Measurements from ENCODE around the gene YWHAE. TPM values are rescaled to one million over a fixed set of nuclear protein-coding genes. Genes with fewer than 3 reads are reported as not detected.
"Not testable (repeated sequence)": the region's sequence is repeated elsewhere in the genome, so short reads cannot be mapped to it uniquely, and the experiment has no call there.

Gene YWHAE
- total and polyA plus RNA-seq, 5 experiments from 2014 or later: 28.3 to 122 (median 34.2) TPM

- H3K9me3 Mint-ChIP-seq: no peaks in the 10 kb centered on the region
- DNase-seq (no peak), ATAC-seq (no peak)
- POLR2A ChIA-PET: interaction anchor here (0.6 to 1.5 kb wide), 5 partner anchors 12 to 263 kb away, joined by 3 to 4 read pairs (median 3); partner anchors contain the start of gene YWHAE
- H3K27ac Mint-ChIP-seq: peak overlapping the region in 9 of 10 donors; percentile 22 to 84 (median 71)
- H3K4me1 Mint-ChIP-seq: peaks cover 23 to 75% (median 60%) of the 10 kb centered on the region in 4 donors
- peaks cover 0 to 64% (median 4%) of the 10 kb centered on the region in 3 donors for H3K36me3 Mint-ChIP-seq
- H3K4me3 Mint-ChIP-seq: peak overlapping the region in 1 of 10 donors; percentile 34
- no peaks in the 10 kb centered on the region for H3K27me3 Mint-ChIP-seq
Observed at GRCh38 chr17:1367351-1367745, 32.7 kb downstream of the YWHAE start.

DNA sequence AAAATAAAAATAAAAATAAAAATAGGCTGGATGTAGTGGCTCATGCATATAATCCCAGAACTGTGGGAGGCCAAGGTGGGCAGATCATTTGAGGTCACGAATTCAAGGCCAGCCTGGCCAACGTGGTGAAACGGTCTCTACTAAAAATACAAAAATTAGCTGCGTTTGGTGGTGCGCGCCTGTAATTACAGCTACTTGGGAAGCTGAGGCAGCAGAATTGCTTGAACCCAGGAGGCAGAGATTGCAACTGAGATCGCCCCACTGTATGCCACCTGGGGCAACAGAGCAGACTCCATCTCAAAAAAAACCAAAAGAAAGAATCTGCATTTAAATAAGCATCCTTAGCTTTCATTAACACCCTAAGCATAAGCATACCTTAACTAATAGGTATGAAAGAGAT is 33.8 kb downstream of the YWHAE start:
- H3K36me3 Mint-ChIP-seq: peaks cover 0 to 61% (median 4%) of the 10 kb centered on the region in 3 donors
- peak overlapping the region in 1 of 10 donors; percentile 7 for H3K4me3 Mint-ChIP-seq
- no peak for DNase-seq
- H3K4me1 Mint-ChIP-seq: peaks cover 25 to 79% (median 61%) of the 10 kb centered on the region in 4 donors
- H3K27me3 Mint-ChIP-seq: no peaks in the 10 kb centered on the region
- H3K27ac Mint-ChIP-seq: peak overlapping the region in 8 of 10 donors; percentile 20 to 85 (median 67)
- no peaks in the 10 kb centered on the region for H3K9me3 Mint-ChIP-seq
- POLR2A ChIA-PET: interaction anchor here (1.1 to 2.2 kb wide), 5 partner anchors 35 to 264 kb away, joined by 3 to 36 read pairs (median 4); partner anchors contain the start of genes INPP5K and YWHAE
- ATAC-seq: no peak

DNA sequence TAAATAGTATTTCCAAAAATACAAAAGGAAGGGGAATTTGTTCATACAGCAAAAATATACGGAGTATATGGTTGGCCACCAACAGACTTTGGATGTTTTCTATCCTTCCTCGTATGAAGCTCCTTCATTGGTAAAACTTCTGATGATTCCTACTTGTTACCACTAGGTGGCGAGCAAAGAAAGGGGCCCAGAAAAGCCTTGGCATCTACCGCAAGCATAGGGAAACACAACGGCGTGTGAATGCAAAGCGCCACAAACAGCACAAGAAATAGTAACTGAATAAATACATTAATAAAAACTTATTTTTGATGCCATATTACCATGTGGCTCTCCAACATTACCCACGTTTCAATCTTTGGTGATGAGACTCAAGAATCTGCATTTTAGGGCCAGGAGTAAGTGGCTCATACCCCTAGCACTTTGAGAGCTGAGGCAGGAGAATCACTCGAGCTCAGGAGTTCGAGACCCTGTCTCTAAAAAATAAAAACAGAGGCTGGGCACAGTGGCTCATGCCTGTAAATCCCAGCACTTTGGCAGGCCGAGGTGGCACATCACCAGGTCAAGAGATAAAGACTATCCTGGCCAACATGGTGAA is 34.5 kb downstream of the YWHAE start:
- H3K36me3 Mint-ChIP-seq: peaks cover 0 to 61% (median 5%) of the 10 kb centered on the region in 3 donors
- H3K4me1 Mint-ChIP-seq: peaks cover 27 to 81% (median 64%) of the 10 kb centered on the region in 4 donors
- H3K27ac Mint-ChIP-seq: peak overlapping the region in 8 of 10 donors; percentile 30 to 88 (median 66)
- ATAC-seq (peak; percentile 61 to 69), DNase-seq (peak; percentile 21 to 79 (median 64))
- peak overlapping the region in 6 of 10 donors; percentile 2 to 55 (median 18) for H3K4me3 Mint-ChIP-seq
- H3K27me3 Mint-ChIP-seq: no peaks in the 10 kb centered on the region
- POLR2A ChIA-PET: interaction anchor here (0.8 to 2.2 kb wide), 12 partner anchors 9 to 264 kb away, joined by 3 to 36 read pairs (median 4); partner anchors contain the start of genes CRK, INPP5K, SLC43A2 and YWHAE
- H3K9me3 Mint-ChIP-seq: no peaks in the 10 kb centered on the region

GRCh38 chr17:1362964-1363363 is 37.1 kb downstream of the YWHAE start:
- no peak for DNase-seq
- H3K4me3 Mint-ChIP-seq: peak overlapping the region in 9 of 10 donors; percentile 50 to 81 (median 65)
- ATAC-seq: peak; percentile 21 to 27
- peak overlapping the region; percentile 77 to 94 (median 85) for H3K27ac Mint-ChIP-seq
- peaks cover 26 to 75% (median 57%) of the 10 kb centered on the region in 4 donors for H3K4me1 Mint-ChIP-seq
- H3K36me3 Mint-ChIP-seq: peaks cover 0 to 64% (median 5%) of the 10 kb centered on the region in 3 donors
- no peaks in the 10 kb centered on the region for H3K27me3 Mint-ChIP-seq
- POLR2A ChIA-PET: interaction anchor here (0.6 to 2.6 kb wide), 3 partner anchors 21 to 153 kb away, joined by 4 to 12 read pairs (median 8); partner anchors contain the start of genes INPP5K and YWHAE
- H3K9me3 Mint-ChIP-seq: no peaks in the 10 kb centered on the region

- peak; percentile 80 to 90 for ATAC-seq
- peak overlapping the region; percentile 77 to 94 (median 85) for H3K27ac Mint-ChIP-seq
- peaks cover 0 to 65% (median 5%) of the 10 kb centered on the region in 3 donors for H3K36me3 Mint-ChIP-seq
- H3K4me1 Mint-ChIP-seq: peaks cover 23 to 71% (median 51%) of the 10 kb centered on the region in 4 donors
- DNase-seq: peak in 7 of 10 donors; percentile 12 to 64 (median 38)
- H3K9me3 Mint-ChIP-seq: no peaks in the 10 kb centered on the region
- POLR2A ChIA-PET: interaction anchor here (0.6 to 2.6 kb wide), 6 partner anchors 21 to 286 kb away, joined by 3 to 12 read pairs (median 4); partner anchors contain the start of genes INPP5K and YWHAE
- H3K4me3 Mint-ChIP-seq: peak overlapping the region; percentile 50 to 81 (median 63)
- H3K27me3 Mint-ChIP-seq: no peaks in the 10 kb centered on the region
Observed at GRCh38 chr17:1362065-1362848, 37.8 kb downstream of the YWHAE start.

- H3K4me1 Mint-ChIP-seq: peaks cover 22 to 66% (median 46%) of the 10 kb centered on the region in 4 donors
- ATAC-seq (no peak), DNase-seq (peak in 1 of 10 donors; percentile 22)
- H3K36me3 Mint-ChIP-seq: peaks cover 0 to 68% (median 7%) of the 10 kb centered on the region in 3 donors
- peak overlapping the region in 9 of 10 donors; percentile 70 to 89 (median 86) for H3K27ac Mint-ChIP-seq
- peak overlapping the region; percentile 31 to 68 (median 57) for H3K4me3 Mint-ChIP-seq
- no peaks in the 10 kb centered on the region for H3K9me3 Mint-ChIP-seq
- no peaks in the 10 kb centered on the region for H3K27me3 Mint-ChIP-seq
- POLR2A ChIA-PET: interaction anchor here (2.6 kb wide), 1 partner anchor 39 kb away, joined by 12 read pairs; the partner anchor contains the start of gene YWHAE
Observed at GRCh38 chr17:1360975-1361374, 39.0 kb downstream of the YWHAE start.

DNA sequence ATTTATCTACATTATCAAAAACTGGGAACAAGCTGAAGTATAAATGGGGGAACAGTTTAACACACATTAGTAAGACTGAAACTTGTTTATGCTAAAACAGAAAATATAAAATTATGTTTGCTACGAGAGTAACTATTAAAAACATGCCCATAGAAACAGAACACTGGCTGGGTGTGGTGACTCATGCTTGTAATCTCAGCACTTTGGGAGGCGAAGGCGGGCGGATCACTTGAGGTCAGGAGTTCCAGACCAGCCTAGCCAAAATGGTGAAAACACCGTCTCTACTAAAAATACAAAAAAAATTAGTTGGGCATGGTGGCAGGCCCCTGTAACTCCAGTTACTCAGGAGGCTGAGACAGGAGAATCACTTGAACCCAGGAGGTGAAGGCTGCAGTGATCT is 39.7 kb downstream of the YWHAE start:
- H3K27me3 Mint-ChIP-seq, H3K9me3 Mint-ChIP-seq, DNase-seq, ATAC-seq, POLR2A ChIA-PET: not testable (repeated sequence)
- Mint-ChIP-seq H3K4me3 (peak overlapping the region in 1 of 10 donors; percentile 45), H3K36me3 (peaks cover 0 to 73% (median 10%) of the 10 kb centered on the region in 3 donors), H3K4me1 (peaks cover 24 to 61% (median 44%) of the 10 kb centered on the region in 4 donors), H3K27ac (peak overlapping the region in 6 of 10 donors; percentile 6 to 82 (median 40))

- POLR2A ChIA-PET: interaction anchor here (0.5 to 1.0 kb wide), 2 partner anchors 17 to 102 kb away, joined by 3 read pairs; partner anchors contain the start of gene CRK
- Mint-ChIP-seq H3K9me3 (no peaks in the 10 kb centered on the region), H3K27me3 (no peaks in the 10 kb centered on the region), H3K27ac (peak overlapping the region in 1 of 10 donors; percentile 3), H3K4me3 (peak overlapping the region in 1 of 10 donors; percentile 5), H3K36me3 (peaks cover 4 to 88% (median 20%) of the 10 kb centered on the region in 3 donors), H3K4me1 (peaks cover 6 to 28% (median 10%) of the 10 kb centered on the region in 4 donors)
- no peak for DNase-seq
- ATAC-seq: no peak
Observed at GRCh38 chr17:1354030-1354429, 46.0 kb downstream of the YWHAE start.

GRCh38 chr17:1352530-1352929 is 47.5 kb downstream of the YWHAE start:
- DNase-seq, ATAC-seq, H3K9me3 Mint-ChIP-seq, H3K27me3 Mint-ChIP-seq, POLR2A ChIA-PET, H3K4me3 Mint-ChIP-seq: not testable (repeated sequence)
- Mint-ChIP-seq H3K4me1 (peaks cover 10 to 37% (median 15%) of the 10 kb centered on the region in 4 donors), H3K36me3 (peaks cover 4 to 91% (median 20%) of the 10 kb centered on the region in 3 donors), H3K27ac (peak overlapping the region in 2 of 10 donors; percentile 53 to 61)

DNA sequence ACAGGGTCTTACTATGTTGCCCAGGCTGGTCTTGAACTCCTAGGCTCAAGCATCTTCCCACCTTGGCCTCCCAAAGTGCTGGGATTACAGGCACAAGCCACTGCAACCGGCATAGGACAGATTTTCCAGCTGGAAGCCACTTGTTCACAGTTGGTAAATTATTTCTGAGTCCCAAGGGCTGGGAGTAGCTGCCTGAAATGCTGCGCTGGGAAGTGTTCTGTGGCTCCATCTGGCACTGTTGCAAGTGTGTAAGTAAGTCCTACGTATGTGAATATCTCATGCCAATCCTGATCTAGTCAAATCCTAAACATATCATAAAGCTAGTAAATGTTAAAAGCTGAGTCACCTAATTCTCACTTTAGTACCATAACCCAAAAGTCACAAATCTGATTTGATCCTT is 48.1 kb downstream of the YWHAE start:
- H3K27me3 Mint-ChIP-seq: no peaks in the 10 kb centered on the region
- no peak for DNase-seq
- POLR2A ChIA-PET: interaction anchor here (0.8 kb wide), 1 partner anchor 17 kb away, joined by 3 read pairs; no protein-coding TSS in a partner anchor
- H3K9me3 Mint-ChIP-seq: no peaks in the 10 kb centered on the region
- no peak for ATAC-seq
- no peak overlapping the region for H3K4me3 Mint-ChIP-seq
- H3K4me1 Mint-ChIP-seq: peaks cover 10 to 38% (median 16%) of the 10 kb centered on the region in 4 donors
- peak overlapping the region in 4 of 10 donors; percentile 6 to 61 (median 24) for H3K27ac Mint-ChIP-seq
- peaks cover 4 to 93% (median 20%) of the 10 kb centered on the region in 3 donors for H3K36me3 Mint-ChIP-seq

- H3K27me3 Mint-ChIP-seq: no peaks in the 10 kb centered on the region
- peak overlapping the region in 3 of 10 donors; percentile 32 to 81 (median 62) for H3K27ac Mint-ChIP-seq
- H3K9me3 Mint-ChIP-seq: no peaks in the 10 kb centered on the region
- ATAC-seq (no peak), DNase-seq (no peak)
- POLR2A ChIA-PET: interaction anchor here (0.8 kb wide), 1 partner anchor 18 kb away, joined by 3 read pairs; no protein-coding TSS in a partner anchor
- H3K4me3 Mint-ChIP-seq: no peak overlapping the region
- peaks cover 10 to 42% (median 16%) of the 10 kb centered on the region in 4 donors for H3K4me1 Mint-ChIP-seq
- peaks cover 4 to 91% (median 20%) of the 10 kb centered on the region in 3 donors for H3K36me3 Mint-ChIP-seq
Observed at GRCh38 chr17:1351275-1351674, 48.7 kb downstream of the YWHAE start.

Measured in naive thymus-derived CD8-positive, alpha-beta T cell (primary cell).